Measurements from ENCODE around the gene REXO4. TPM values are rescaled to one million over a fixed set of nuclear protein-coding genes. Genes with fewer than 3 reads are reported as not detected.

Gene REXO4
- total and polyA plus RNA-seq, 10 of the 15 experiments (the other 5 are each of a cell fraction or from before 2014, with no cell fraction given) = 2.7 to 43.9 (median 30.5) TPM

DNA sequence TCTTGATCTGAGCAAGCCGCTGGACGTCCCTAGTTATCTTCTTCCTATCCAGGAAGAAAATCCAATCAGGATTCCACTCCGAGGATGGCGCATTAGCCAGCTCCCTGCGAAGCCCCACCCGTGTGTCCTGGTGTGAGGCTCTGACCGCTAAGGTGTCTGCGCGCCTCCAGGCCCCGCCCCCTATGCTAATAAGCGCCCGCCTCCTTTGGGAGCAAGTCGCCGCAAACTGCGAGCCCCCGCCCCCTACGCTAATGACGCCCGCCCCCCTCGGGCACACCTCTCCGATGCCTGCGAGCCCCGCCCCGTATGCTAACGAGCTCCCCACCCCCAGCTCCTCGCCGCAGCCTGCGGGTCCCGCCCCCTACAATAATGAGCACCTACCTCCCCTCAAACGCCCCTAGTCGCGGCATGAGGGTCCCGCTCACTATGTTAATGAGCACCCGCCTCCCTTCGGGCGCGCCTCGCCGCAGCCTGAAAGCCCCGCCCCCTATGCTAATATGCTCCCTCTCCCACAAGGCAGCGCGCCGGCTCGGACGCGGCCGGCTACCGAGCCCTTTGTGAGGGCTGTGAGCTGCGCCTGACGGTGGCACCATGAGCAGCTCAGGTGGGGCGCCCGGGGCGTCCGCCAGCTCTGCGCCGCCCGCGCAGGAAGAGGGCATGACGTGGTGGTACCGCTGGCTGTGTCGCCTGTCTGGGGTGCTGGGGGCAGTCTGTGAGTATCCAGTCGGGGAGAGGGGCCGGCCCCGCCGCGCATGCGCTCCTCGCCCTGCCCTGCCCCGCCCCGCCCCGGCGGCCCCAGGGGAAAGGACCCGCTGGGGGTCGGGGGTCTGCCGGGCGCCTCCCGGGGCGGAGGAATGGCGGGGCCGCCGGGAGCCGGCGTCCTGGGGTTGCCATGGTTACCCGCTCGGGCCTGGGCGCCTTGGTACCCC is 41.9 kb upstream of the REXO4 start, which contains the start of gene CACFD1 (continued):
- TF ChIP-seq, protein P1, sequence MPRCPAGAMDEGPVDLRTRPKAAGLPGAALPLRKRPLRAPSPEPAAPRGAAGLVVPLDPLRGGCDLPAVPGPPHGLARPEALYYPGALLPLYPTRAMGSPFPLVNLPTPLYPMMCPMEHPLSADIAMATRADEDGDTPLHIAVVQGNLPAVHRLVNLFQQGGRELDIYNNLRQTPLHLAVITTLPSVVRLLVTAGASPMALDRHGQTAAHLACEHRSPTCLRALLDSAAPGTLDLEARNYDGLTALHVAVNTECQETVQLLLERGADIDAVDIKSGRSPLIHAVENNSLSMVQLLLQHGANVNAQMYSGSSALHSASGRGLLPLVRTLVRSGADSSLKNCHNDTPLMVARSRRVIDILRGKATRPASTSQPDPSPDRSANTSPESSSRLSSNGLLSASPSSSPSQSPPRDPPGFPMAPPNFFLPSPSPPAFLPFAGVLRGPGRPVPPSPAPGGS (IDR thresholded peaks at IDR 0.05; ENCODE audit: borderline replicate concordance, insufficient read depth, low read depth, low read length, poor library complexity, severe bottlenecking) = no peak
- TF ChIP-seq, protein P2, sequence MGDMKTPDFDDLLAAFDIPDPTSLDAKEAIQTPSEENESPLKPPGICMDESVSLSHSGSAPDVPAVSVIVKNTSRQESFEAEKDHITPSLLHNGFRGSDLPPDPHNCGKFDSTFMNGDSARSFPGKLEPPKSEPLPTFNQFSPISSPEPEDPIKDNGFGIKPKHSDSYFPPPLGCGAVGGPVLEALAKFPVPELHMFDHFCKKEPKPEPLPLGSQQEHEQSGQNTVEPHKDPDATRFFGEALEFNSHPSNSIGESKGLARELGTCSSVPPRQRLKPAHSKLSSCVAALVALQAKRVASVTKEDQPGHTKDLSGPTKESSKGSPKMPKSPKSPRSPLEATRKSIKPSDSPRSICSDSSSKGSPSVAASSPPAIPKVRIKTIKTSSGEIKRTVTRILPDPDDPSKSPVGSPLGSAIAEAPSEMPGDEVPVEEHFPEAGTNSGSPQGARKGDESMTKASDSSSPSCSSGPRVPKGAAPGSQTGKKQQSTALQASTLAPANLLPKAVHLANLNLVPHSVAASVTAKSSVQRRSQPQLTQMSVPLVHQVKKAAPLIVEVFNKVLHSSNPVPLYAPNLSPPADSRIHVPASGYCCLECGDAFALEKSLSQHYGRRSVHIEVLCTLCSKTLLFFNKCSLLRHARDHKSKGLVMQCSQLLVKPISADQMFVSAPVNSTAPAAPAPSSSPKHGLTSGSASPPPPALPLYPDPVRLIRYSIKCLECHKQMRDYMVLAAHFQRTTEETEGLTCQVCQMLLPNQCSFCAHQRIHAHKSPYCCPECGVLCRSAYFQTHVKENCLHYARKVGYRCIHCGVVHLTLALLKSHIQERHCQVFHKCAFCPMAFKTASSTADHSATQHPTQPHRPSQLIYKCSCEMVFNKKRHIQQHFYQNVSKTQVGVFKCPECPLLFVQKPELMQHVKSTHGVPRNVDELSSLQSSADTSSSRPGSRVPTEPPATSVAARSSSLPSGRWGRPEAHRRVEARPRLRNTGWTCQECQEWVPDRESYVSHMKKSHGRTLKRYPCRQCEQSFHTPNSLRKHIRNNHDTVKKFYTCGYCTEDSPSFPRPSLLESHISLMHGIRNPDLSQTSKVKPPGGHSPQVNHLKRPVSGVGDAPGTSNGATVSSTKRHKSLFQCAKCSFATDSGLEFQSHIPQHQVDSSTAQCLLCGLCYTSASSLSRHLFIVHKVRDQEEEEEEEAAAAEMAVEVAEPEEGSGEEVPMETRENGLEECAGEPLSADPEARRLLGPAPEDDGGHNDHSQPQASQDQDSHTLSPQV (IDR thresholded peaks at IDR 0.05) = no peak
- TF ChIP-seq DPF2 (IDR thresholded peaks at IDR 0.05) (no peak; the same call in 1 of the 2 replicates), ZSCAN29 (IDR thresholded peaks at IDR 0.05) (no peak), ZBED1 (IDR thresholded peaks at IDR 0.05; ENCODE audit: borderline replicate concordance) (no peak), CBX3 (IDR thresholded peaks at IDR 0.05; ENCODE audit: borderline replicate concordance, low read depth) (no peak), EGR1 (IDR thresholded peaks at IDR 0.05; ENCODE audit: borderline replicate concordance in 1 of 2, low read depth in 2 of 2, low read length in 2 of 2) (no peak), SIX5 (IDR thresholded peaks at IDR 0.05; ENCODE audit: low read depth, low read length, severe bottlenecking) (no peak), NFYB (IDR thresholded peaks at IDR 0.05; ENCODE audit: insufficient read depth, low read depth, low read length) (no peak), PAX8 (IDR thresholded peaks at IDR 0.05) (no peak), TARDBP (IDR thresholded peaks at IDR 0.05; ENCODE audit: borderline replicate concordance) (no peak), TCF3 (IDR thresholded peaks at IDR 0.05; ENCODE audit: borderline replicate concordance, insufficient read depth, low read depth, low read length) (no peak), TAF1 (IDR thresholded peaks at IDR 0.05; ENCODE audit: borderline replicate concordance, low read depth, low read length) (0 out of 2 replicates have a peak, but pooled peaks have one; percentile 24), ZNF24 (IDR thresholded peaks at IDR 0.05) (no peak), FOS (IDR thresholded peaks at IDR 0.05; ENCODE audit: borderline replicate concordance, extremely low read depth, insufficient read length) (no peak), RAD51 (IDR thresholded peaks at IDR 0.05) (no peak), KAT2A (conservative IDR thresholded peaks at IDR 0.05; ENCODE audit: control insufficient read depth, low read depth, low read length) (no peak), BHLHE40 (IDR thresholded peaks at IDR 0.05; ENCODE audit: borderline replicate concordance in 1 of 2, low read depth in 2 of 2, low read length in 1 of 2) (no peak; a peak in 1 of 4 replicates)
- TF ChIP-seq, protein P3, sequence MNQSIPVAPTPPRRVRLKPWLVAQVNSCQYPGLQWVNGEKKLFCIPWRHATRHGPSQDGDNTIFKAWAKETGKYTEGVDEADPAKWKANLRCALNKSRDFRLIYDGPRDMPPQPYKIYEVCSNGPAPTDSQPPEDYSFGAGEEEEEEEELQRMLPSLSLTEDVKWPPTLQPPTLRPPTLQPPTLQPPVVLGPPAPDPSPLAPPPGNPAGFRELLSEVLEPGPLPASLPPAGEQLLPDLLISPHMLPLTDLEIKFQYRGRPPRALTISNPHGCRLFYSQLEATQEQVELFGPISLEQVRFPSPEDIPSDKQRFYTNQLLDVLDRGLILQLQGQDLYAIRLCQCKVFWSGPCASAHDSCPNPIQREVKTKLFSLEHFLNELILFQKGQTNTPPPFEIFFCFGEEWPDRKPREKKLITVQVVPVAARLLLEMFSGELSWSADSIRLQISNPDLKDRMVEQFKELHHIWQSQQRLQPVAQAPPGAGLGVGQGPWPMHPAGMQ (IDR thresholded peaks at IDR 0.05; ENCODE audit: borderline replicate concordance) = no peak
- TF ChIP-seq, protein P4, sequence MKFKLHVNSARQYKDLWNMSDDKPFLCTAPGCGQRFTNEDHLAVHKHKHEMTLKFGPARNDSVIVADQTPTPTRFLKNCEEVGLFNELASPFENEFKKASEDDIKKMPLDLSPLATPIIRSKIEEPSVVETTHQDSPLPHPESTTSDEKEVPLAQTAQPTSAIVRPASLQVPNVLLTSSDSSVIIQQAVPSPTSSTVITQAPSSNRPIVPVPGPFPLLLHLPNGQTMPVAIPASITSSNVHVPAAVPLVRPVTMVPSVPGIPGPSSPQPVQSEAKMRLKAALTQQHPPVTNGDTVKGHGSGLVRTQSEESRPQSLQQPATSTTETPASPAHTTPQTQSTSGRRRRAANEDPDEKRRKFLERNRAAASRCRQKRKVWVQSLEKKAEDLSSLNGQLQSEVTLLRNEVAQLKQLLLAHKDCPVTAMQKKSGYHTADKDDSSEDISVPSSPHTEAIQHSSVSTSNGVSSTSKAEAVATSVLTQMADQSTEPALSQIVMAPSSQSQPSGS (IDR thresholded peaks at IDR 0.05; ENCODE audit: low read length) = no peak

Data from GM12878 (cell line).